ENCODE results near the gene CALML6. TPM values are rescaled to one million over a fixed set of nuclear protein-coding genes. Genes with fewer than 3 reads are reported as not detected.
"Not testable (repeated sequence)": the region's sequence is repeated elsewhere in the genome, so short reads cannot be mapped to it uniquely, and the experiment has no call there.

CALML6 gene
- total RNA-seq, 2 donors from 2014 or later, result not detected

- Histone ChIP-seq H3K27ac (no peak overlapping the region), H3K9me3 (no peaks in the 10 kb centered on the region), H3K4me3 (no peak overlapping the region), H3K4me1 (ENCODE audit: control insufficient read depth in 1 of 2, low read depth in 2 of 2) (no peaks in the 10 kb centered on the region), H3K36me3 (no peaks in the 10 kb centered on the region), H3K27me3 (replicated peaks; ENCODE audit: insufficient read depth) (no peaks in the 10 kb centered on the region)
- TF ChIP-seq, protein P1, sequence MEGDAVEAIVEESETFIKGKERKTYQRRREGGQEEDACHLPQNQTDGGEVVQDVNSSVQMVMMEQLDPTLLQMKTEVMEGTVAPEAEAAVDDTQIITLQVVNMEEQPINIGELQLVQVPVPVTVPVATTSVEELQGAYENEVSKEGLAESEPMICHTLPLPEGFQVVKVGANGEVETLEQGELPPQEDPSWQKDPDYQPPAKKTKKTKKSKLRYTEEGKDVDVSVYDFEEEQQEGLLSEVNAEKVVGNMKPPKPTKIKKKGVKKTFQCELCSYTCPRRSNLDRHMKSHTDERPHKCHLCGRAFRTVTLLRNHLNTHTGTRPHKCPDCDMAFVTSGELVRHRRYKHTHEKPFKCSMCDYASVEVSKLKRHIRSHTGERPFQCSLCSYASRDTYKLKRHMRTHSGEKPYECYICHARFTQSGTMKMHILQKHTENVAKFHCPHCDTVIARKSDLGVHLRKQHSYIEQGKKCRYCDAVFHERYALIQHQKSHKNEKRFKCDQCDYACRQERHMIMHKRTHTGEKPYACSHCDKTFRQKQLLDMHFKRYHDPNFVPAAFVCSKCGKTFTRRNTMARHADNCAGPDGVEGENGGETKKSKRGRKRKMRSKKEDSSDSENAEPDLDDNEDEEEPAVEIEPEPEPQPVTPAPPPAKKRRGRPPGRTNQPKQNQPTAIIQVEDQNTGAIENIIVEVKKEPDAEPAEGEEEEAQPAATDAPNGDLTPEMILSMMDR (IDR thresholded peaks at IDR 0.05), result no peak
- no peak for DNase-seq (ENCODE audit: low spot score)
- ATAC-seq (ENCODE audit: insufficient number of reproducible peaks, low FRiP score, low read depth), result no peak
Measured at GRCh38 chr1:1929639-1930545, 14.8 kb downstream of the CALML6 start.

- H3K9me3 ChIP-seq; ATAC-seq (ENCODE audit: insufficient number of reproducible peaks, low FRiP score, low read depth); H3K27me3 ChIP-seq (replicated peaks; ENCODE audit: insufficient read depth); H3K4me1 ChIP-seq (ENCODE audit: control insufficient read depth in 1 of 2, low read depth in 2 of 2); DNase-seq (ENCODE audit: low spot score); H3K36me3 ChIP-seq; H3K4me3 ChIP-seq; H3K27ac ChIP-seq: not testable (repeated sequence)
Measured at GRCh38 chr1:1934848-1935247, 19.8 kb downstream of the CALML6 start.

GRCh38 chr1:1937061-1937460 lies 22.0 kb downstream of the CALML6 start:
- H3K27ac ChIP-seq, result no peak overlapping the region
- TF ChIP-seq, protein P1 (IDR thresholded peaks at IDR 0.05), result no peak
- H3K36me3 ChIP-seq, result no peaks in the 10 kb centered on the region
- no peaks in the 10 kb centered on the region for H3K4me1 ChIP-seq (ENCODE audit: control insufficient read depth in 1 of 2, low read depth in 2 of 2)
- DNase-seq (ENCODE audit: low spot score) (no peak), ATAC-seq (ENCODE audit: insufficient number of reproducible peaks, low FRiP score, low read depth) (no peak)
- no peak overlapping the region for H3K4me3 ChIP-seq
- no peaks in the 10 kb centered on the region for H3K9me3 ChIP-seq
- no peaks in the 10 kb centered on the region for H3K27me3 ChIP-seq (replicated peaks; ENCODE audit: insufficient read depth)

- Histone ChIP-seq H3K4me3 (no peak overlapping the region), H3K27me3 (replicated peaks; ENCODE audit: insufficient read depth) (no peaks in the 10 kb centered on the region), H3K36me3 (no peaks in the 10 kb centered on the region), H3K9me3 (no peaks in the 10 kb centered on the region), H3K27ac (no peak overlapping the region), H3K4me1 (ENCODE audit: control insufficient read depth in 1 of 2, low read depth in 2 of 2) (no peaks in the 10 kb centered on the region)
- DNase-seq (ENCODE audit: low spot score) (no peak), ATAC-seq (ENCODE audit: insufficient number of reproducible peaks, low FRiP score, low read depth) (no peak)
- TF ChIP-seq, protein P1 (IDR thresholded peaks at IDR 0.05), result no peak
Measured at GRCh38 chr1:1937549-1938275, 22.7 kb downstream of the CALML6 start.

DNA sequence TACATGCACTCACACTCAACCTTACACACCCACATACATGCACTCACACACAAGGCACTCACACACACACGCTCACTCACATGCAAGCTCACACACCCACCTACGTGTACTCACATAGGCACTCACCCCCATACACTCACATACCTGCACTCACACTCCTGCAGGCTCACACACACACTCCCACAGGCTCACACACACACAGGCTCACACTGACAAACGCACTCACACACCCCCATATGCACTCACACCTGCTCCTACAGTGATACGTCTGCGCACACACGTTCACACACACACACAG lies 23.2 kb downstream of the CALML6 start:
- ATAC-seq (ENCODE audit: insufficient number of reproducible peaks, low FRiP score, low read depth), result no peak
- no peak overlapping the region for H3K4me3 ChIP-seq
- TF ChIP-seq, protein P1 (IDR thresholded peaks at IDR 0.05), result no peak
- H3K27me3 ChIP-seq (replicated peaks; ENCODE audit: insufficient read depth), result no peaks in the 10 kb centered on the region
- H3K9me3 ChIP-seq, result no peaks in the 10 kb centered on the region
- no peak for DNase-seq (ENCODE audit: low spot score)
- H3K4me1 ChIP-seq (ENCODE audit: control insufficient read depth in 1 of 2, low read depth in 2 of 2), result no peaks in the 10 kb centered on the region
- no peak overlapping the region for H3K27ac ChIP-seq
- H3K36me3 ChIP-seq, result no peaks in the 10 kb centered on the region

Measured in thoracic aorta (tissue), 2 donors.